GM18508 (cell line): Measurements from ENCODE around the gene CDH4.

ENCODE experiments used
- ATAC-seq: cut with Tn5 transposase; IDR thresholded peaks from one replicate; pipeline ENCODE4 v1.9.1; 2021; ENCODE audit warnings: moderate number of reproducible peaks; ENCODE audit not compliant: insufficient read depth, unreplicated experiment

The CDH4 gene

DNA sequence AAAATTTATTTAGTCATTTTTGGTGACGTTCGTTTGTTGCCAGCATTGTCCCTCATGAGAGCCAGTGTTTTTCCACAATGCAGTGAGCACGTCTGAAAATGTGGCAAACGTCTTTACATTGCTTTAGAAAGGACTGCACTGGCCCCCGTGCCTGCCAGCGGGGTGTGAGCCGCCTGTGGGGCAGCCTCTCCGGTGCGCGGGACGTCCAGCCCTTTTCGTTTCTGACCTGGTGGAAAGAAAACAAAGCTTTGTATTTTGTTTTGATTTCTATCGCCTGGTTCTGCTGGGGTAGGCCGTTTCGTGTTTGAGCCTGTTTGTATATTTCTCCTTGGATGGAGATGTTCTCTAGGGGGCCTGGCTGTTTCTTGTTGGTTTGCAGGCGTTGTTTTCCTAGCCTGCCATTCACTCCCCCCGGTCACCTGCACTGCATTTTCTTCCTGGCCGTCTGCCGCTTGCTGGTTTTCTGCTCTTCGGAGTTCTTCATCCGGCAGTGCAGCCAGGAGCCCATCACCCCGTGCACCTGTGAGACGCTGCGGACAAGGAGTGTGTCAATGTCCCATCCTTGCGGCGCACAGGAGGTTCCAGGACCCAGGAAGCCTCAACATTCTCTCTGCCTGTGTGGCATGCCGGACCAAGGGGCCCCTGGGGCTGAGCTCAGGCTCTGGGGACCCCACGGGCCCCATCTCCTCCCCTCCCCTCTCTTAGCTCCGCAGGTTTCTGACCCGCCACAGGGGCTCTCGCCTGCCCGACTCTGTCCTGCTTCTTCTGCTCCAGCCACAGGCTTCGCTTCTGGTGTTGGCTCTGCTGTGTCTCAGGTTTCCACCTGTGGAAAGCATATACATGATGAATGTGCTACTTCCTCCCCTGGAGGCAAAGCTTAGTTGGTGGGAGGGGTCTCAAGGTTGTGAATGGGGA is 100.5 kb downstream of the CDH4 start:
- no peak for ATAC-seq

DNA sequence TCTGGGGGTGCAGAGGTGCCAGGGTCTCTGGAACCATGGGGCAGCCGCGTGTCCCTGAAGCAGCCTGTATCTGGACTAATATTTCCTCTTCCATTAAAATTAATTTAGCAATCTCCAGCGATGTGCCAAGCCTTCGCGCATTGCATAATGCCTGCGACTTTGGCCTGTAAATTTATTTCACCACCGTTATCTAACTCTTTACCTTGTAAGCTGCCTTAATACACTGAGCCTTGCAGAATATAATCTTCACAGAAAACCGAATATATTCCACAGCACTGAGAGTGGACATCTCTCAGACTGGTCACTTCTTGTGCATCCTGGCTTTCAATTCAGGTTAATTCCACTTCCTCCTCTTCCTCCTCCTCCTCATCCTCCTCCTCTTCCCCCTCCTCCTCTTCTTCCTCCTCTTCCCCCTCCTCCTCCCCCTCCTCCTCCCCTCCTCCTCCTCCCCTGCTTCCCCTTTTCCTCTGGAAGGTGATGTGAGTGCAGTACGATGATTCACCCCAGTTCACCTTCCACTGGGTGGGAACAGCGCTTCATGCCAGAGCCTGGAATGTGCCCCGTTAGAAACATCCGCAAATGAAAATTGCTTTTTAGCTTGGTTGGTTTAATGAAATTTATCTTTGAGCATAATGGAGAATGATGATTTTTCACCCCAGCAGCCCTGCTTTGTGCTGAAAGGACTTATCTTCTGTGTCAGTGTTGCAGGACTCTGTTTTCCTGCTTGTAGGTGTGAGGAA is 101.4 kb downstream of the CDH4 start:
- ATAC-seq, result no peak

DNA sequence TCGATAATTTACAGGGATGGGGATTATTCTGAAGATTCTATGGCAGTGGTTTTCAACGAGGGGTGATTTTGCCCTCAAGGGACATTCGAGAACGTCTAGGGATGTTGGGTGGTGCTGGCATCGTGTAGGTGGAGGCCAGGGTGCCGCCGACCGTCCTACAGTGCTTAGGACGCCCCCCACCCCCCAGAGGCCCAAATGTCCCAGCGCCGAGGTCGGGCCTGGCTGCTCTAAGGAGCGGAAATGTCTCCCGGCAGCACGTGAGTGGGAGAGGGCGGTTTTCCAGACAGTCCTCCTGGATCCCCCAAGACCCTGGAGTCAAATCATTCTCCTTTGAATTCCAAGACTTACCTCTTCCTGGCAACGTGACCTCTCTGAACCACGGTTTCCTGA is 101.9 kb downstream of the CDH4 start:
- ATAC-seq, result no peak

DNA sequence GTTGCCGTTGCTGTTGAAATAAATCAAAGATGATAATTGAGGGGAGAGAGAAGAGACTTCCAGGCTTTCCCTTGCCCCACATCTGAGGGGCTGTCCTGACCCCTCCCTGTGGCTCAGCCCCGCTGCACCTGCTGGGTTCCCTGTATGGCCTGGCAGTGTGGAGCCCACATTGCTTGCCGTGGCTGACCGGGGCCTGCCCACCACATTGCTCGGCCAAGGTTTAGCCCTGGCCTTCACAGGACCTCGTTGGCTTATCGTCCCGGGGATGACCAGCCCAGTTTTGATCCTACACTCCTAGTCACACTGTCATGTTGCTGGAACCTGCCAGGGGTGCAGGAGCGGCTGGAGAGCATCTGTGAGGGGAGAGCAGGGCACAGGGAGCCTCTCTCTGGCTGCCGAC is 102.4 kb downstream of the CDH4 start:
- ATAC-seq, result no peak

DNA sequence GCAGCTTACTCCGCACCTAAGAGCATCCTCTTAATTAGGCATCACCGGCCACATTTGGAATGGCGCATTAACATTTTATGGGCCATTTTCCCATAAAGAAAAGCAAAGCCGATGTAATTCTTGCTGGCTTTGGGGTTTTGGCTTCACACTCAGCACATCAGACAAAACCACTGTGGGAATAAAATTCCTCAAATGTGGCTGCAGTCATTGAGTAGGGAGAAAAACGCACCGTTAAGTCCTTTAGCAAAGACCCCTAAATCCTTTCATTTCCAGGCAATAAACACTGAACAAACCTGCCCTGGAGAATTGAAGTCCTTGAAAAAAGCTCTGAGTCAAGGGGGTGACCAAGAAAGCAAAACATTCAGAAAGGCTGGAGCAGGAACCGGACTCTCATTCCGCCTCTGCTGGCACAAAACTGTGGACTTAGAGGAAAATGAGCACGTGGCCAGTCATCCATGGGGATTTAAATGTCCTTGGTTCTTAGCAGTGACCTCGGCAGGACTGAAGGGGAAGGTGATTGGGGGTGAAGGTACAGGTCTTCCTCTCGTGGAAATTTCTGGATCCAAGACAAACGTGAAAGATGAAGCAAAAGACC is 102.9 kb downstream of the CDH4 start:
- ATAC-seq, result no peak

DNA sequence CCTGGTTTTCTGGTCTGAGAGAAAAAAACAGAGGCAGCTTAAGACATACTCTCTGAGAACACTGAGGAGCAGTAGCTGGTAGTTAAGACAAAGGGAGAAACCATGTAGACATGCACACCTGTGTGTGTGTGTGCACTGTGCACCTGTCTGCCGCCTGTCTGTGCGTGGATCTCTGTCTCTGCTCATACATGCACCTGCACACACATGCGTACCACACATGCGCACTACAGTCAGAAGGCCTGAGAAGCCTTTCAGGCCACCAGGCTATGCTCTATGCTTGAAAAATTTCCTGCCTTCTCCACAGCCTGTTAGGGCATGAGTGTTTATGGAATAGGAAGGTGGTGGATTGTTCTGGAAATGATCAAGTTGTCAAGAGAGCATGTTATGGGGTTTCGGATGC is 103.5 kb downstream of the CDH4 start:
- no peak for ATAC-seq

DNA sequence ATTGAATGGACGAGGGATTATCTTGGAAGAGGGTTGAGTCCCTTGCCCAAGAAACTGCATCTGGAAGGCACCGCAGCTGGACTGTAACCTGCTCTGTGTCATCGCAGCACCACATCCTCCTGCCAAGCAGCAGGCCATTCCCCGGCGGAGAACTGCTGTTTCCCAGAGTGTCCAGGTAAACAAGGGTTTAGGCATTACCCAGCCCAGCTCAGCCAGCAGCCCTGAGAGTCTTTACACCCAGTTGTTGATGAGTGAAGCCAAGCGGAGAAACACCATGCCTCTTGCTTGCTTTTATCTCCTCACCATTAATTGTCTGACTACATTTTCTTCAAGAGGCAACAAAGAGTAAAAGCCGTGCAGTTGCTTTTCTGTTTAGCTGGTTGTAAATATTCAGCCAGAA is 104.1 kb downstream of the CDH4 start:
- ATAC-seq, result no peak

DNA sequence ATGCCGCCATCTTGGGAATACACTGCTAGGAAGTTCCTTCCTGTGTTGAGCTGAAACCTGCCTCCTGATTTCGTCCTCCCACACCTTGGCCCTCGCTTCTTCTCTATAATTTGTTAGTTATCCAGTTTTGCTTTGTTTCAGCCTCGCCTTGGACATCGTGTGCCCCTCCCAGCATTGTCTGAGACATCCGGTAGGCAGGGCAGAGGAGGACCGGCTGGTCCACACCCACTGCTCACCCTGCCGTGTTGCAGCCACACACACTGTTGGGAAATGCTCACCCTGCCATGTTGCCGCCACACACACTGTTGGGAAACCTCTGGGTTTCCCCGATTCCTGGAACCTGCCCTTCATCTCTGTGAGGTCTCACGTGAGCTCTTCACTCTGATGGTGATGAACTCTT is 105.1 kb downstream of the CDH4 start:
- ATAC-seq, result no peak

DNA sequence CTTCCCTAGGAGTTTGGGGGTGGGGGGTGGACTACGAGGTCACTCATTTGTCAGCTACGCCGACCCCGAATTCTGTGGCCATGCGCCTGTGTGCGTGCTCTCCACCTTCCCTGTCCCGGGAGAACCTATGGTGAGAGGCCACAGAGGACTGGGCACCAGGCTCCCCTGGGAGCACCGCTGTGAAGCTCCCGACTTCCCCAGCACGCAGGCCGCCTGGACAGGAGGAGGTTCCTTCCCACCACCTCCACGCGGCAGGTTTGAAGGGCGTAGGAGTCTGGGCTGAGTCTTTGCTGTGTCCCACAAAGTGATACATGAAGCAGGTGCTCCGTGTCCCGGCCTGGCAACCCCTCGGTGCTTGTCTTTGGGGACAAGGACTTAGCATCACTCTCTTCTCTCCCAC is 107.2 kb downstream of the CDH4 start:
- no peak for ATAC-seq

DNA sequence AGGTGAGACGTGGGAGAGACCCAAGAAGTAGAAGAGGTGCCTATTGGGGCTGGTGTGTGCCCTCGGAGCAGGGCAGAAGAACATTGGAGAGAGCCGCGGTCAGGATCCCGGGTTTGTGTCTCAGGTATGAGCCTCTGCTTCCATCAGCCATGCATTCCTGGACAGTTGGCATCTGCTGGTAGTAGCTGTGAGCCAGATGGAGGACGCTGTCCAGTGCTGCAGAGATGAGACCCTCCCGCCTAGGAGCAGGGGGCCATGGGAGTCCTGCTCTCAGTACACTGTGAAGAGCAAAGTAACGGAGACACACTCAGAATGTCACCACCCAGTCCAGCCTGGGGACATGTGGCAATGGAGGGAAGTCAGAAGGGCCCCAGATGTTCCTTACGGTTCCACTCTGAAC is 108.2 kb downstream of the CDH4 start:
- no peak for ATAC-seq

DNA sequence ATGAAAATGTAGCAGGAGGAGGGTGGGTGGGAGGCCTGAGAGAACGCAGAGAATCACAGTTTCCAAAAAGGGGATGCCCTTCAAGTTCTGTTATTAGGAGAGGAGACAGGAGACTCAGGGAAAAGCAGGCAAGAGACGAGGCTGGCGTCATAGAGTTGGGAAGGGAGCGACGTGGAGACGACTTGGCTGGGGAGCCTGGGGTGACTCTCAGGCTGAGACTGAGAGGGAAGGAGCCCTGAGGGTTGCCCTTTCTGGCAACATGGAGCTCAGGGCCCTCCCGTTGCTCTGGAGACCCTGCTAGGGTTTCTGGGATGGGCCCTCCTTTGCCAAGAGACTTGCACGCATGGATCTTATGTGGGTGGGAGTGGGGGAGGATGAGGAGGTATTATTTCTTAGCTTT is 108.9 kb downstream of the CDH4 start:
- ATAC-seq, result no peak

DNA sequence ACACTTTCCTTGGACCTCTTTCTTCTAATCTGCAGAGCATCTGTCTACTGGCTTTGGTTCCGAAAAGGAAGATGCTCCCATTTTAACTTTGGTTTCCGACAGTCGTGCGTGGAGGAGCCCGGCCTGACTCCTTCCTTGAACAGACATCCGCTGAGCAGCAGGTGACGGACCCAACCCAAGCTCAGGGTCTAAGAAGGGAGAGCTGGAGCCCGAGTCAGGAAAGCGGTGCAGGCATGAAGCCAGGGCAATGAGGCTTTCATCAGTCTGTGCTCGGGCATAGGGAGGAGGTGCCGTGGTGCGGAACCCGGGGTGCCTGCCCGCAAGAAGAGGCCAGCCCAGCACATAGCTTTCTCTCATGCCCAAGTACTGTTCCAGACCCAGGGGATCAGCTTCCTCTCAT is 109.4 kb downstream of the CDH4 start:
- no peak for ATAC-seq

DNA sequence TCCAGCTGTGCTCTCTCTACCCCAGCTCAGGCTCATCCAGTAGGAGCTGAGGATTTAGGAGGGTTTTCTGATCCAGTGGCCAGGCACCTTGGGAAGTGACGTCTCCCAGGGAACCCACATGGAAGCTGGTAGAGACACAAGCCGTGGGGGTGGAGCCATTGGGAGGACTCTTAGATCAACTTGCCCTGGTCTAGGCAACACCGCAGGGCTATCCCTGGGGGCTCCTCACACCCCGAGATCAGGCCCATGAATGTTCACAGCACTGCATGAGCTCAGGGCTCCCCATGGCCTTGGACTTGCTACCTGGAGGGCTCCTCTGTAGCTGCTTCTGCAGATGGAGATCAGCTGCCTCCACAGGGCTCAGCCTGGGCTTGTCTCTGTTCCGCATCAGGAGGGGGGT is 112.1 kb downstream of the CDH4 start:
- no peak for ATAC-seq

DNA sequence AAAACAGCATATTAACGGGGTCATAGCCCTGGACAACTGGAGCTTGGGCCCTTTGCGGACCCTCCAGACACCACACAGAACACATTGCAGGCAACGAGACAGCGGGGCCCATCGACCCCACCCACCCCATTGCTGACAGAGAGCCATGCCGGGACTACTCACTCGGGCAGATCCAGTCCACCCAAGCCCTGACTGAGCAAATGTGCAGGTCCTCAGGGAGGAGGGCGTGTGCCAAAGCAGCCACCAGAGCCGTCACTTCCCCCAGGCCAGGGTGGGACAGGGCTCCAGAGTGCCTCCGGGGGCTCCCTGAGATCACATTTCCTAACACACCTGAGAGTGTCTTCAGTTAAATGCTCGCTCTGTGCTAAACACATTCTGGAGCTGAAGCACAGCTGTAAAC is 114.9 kb downstream of the CDH4 start:
- no peak for ATAC-seq

DNA sequence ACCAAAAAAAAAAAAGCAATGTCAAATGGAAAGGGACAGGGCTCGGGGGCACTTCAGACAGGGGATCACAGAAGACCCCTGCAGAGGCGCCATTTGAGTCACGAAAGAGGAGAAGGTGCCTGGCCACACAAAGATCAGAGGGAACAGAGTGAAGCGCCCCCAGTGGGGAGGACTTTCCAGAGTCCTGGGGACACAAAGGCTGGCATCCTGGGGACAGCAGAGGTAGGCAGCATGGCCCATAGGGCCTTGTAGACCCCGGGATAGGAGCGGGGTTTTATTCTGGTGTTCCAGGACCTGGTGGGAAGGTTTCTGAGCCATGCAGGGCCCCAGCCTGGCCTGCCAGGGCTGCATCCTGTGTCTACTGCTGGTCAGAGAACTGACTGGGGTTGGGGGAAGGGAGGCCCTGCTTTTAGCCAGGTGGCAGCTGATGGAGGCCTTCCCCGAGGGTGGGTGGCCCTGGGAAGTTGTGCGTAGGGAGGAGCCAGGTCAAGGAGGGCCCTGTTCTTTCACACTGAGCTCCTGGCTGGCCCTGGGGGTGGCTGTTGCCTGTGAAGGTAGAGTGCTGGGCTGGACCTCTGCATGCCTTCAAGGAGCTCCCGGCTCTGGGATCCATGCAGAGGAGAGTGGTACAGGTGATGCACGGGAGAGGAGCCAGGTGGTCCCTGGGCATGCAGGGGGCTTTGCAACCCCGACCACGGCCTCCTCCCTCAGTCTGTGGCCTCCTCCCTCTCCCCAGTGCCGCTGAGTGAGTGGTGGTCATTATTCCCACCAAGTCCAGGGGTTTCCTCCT is 117.9 kb downstream of the CDH4 start:
- ATAC-seq, result no peak

DNA sequence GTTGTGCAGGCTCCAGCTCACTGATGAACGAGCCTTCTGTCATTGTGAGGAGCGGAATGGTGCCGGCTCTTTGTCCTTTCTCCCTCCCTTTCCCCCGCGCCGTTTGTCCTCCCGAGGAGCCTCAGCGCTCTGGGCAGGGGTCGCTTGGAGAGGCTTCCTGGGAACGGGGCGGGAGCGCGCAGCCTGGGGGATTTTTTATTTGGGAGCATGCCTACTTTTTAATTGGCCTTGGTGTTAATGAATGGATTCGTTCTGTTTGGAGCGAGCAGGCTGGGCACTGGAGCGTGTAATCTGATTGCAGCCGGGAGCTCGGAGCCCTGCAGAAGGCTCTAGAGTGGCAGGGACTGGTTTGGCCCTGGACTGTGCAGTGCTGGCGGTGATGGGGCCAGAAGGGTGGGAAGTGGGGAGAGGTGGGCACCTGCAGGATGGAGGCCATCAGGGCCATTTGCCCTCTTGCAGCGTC is 118.8 kb downstream of the CDH4 start:
- ATAC-seq, result no peak

DNA sequence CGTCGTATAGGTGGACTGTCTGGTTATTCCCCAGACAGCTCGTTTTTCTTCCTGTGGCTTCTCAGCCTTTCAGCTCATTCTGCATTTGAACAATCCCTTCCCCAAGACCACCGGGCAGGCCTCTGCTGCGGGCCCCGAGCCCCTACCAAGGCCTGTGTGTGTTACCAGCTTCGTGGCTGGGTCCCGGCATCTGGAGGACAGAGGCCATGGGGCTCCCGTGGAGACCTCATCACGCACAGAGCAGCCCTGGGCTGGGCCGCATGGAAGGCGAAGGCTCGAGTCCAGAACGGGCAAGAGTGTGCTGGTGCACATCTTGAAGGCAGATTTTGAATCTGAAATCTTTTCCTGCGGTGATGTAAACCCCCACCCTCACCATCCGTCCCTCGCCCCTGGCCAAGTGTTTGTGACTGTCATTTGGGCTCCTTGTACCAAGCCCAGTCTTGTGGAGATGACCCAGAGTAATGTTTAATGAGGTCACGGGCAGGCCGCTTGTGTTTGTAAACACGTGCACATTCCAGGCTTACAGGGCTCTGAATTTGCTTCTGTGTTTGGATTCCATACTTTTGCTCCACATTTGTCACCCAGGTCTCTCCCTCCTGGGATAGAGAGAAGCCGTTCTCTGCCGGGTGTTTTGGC is 119.6 kb downstream of the CDH4 start:
- ATAC-seq, result no peak

DNA sequence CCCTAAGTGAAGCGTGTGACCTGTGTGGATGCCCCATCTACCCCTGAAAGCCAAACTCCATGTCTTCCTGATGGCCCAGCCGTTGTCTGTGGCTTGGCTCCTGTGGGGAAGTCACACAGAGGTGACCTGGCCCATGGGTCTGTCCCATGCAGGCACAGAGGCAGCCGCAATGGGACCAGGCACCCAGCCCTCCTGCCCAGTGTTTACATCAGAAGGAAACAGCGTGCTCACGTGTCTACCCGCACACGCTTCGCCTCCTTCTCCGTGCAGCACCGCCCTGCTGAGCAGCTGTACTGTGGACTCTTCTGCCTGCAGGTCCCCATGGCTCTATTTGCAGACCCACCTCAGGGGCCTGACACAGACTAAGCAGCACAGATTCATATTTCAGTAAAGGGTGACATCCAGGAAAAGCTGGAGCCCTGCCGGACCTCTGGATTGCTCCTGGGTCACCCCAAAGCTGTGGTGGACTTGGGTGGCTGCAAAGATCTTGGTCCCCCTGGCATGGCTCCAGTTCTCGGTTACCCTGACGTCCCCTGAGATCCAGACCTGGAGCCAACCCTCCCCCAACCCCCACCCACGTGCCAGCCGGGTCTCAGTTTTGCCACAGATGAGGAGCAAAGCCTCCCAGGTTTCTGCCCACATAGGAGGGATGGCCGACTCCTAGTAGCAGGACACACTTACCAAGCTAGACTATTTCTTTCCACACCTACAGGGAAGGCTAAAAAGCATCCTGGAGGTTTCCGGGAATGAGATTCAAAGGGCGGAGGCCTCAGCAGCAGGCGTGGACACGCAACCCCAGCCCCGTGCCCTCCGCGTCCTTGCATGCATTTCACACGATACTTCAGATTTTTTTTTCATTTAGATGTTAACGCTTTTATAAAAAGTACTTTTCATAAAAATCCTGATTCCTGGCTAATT is 120.3 kb downstream of the CDH4 start:
- no peak for ATAC-seq

DNA sequence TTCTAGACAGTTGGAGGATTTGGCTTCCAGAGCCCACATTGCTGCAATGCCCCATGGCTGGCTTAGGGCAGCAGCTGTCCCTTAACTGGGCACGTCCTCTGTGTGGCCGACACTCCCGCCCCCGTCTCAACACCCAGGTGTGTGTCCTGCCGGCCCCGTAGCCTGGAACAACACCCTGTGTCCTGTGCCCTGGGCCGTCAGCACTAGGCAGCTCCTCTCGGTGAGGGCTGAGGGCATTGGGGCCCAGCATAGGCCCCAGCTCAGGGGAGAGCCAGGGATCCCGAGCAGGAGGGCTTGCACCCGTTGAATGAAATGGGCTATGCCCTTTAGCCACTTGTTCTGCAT is 121.0 kb downstream of the CDH4 start:
- ATAC-seq, result no peak
